GM21447 (cell line): ENCODE measurements around the gene SLC38A8.

Experiments used
- ATAC-seq: cut with Tn5 transposase; IDR thresholded peaks from one replicate; pipeline ENCODE4 v1.9.1; 2021; ENCODE audit not compliant: unreplicated experiment

The SLC38A8 gene

GRCh38 chr16:84003038-84003437 lies 39.6 kb downstream of the SLC38A8 start:
- ATAC-seq, result no peak

GRCh38 chr16:84001726-84002125 lies 40.9 kb downstream of the SLC38A8 start:
- ATAC-seq, result no peak

GRCh38 chr16:84000989-84001642 lies 41.5 kb downstream of the SLC38A8 start:
- no peak for ATAC-seq

- ATAC-seq, result no peak
Measured at GRCh38 chr16:83998091-83998490, 44.5 kb downstream of the SLC38A8 start.

- no peak for ATAC-seq
Measured at GRCh38 chr16:83996481-83997252, 45.9 kb downstream of the SLC38A8 start.

GRCh38 chr16:83995754-83996153 lies 46.8 kb downstream of the SLC38A8 start:
- ATAC-seq, result no peak

- ATAC-seq, result no peak
Measured at GRCh38 chr16:83994703-83995102, 47.9 kb downstream of the SLC38A8 start.

- no peak for ATAC-seq
Measured at GRCh38 chr16:83994087-83994486, 48.5 kb downstream of the SLC38A8 start.

- no peak for ATAC-seq
Measured at GRCh38 chr16:83992624-83993023, 50.0 kb downstream of the SLC38A8 start.

- no peak for ATAC-seq
Measured at GRCh38 chr16:83990492-83990891, 52.1 kb downstream of the SLC38A8 start.

GRCh38 chr16:83989300-83989699 lies 53.3 kb downstream of the SLC38A8 start:
- ATAC-seq, result no peak

GRCh38 chr16:83983491-83983890 lies 59.1 kb downstream of the SLC38A8 start:
- ATAC-seq, result no peak

- ATAC-seq, result no peak
Measured at GRCh38 chr16:83981799-83982198, 60.8 kb downstream of the SLC38A8 start.

GRCh38 chr16:83980794-83981193 lies 61.8 kb downstream of the SLC38A8 start:
- ATAC-seq, result no peak

GRCh38 chr16:83979441-83979840 lies 63.2 kb downstream of the SLC38A8 start:
- no peak for ATAC-seq

- no peak for ATAC-seq
Measured at GRCh38 chr16:83978401-83978904, 64.1 kb downstream of the SLC38A8 start.

- ATAC-seq, result no peak
Measured at GRCh38 chr16:83977056-83977815, 65.4 kb downstream of the SLC38A8 start.

GRCh38 chr16:83975590-83976260 lies 66.9 kb downstream of the SLC38A8 start:
- no peak for ATAC-seq

- ATAC-seq, result no peak
Measured at GRCh38 chr16:83974475-83974874, 68.1 kb downstream of the SLC38A8 start.

GRCh38 chr16:83973581-83974385 lies 68.8 kb downstream of the SLC38A8 start:
- no peak for ATAC-seq
